ENCODE measurements around the gene HOPX.

Gene HOPX

GRCh38 chr4:56641494-56642051, 39.5 kb downstream of the HOPX start:
- TF ChIP-seq REST (IDR thresholded peaks at IDR 0.05; ENCODE audit: insufficient replicate concordance, low read depth), result no peak
- no peak overlapping the region for H3K4me3 ChIP-seq (replicated peaks; ENCODE audit: insufficient read depth, low read length)
- no peak for DNase-seq (ENCODE audit: low read depth in 1 of 2, low spot score in 1 of 2)
- no peak overlapping the region for H3K27ac ChIP-seq (replicated peaks)
- H3K27me3 ChIP-seq (ENCODE audit: insufficient read depth, poor library complexity, severe bottlenecking), result no peaks in the 10 kb centered on the region

- TF ChIP-seq REST (IDR thresholded peaks at IDR 0.05; ENCODE audit: insufficient replicate concordance, low read depth) (no peak), POLR2AphosphoS5 (IDR thresholded peaks at IDR 0.05; ENCODE audit: low read depth) (no peak), SPI1 (IDR thresholded peaks at IDR 0.05; ENCODE audit: borderline replicate concordance, low read depth) (no peak), GABPA (IDR thresholded peaks at IDR 0.05; ENCODE audit: low read depth) (no peak), CTCF (IDR thresholded peaks at IDR 0.05; ENCODE audit: insufficient read depth, low read length) (no peak)
- no peak overlapping the region for H3K4me3 ChIP-seq (replicated peaks; ENCODE audit: insufficient read depth, low read length)
- H3K27me3 ChIP-seq (ENCODE audit: insufficient read depth, poor library complexity, severe bottlenecking), result no peaks in the 10 kb centered on the region
- no peak overlapping the region for H3K27ac ChIP-seq (replicated peaks)
- no peak for DNase-seq (ENCODE audit: low read depth in 1 of 2, low spot score in 1 of 2)
Observed at GRCh38 chr4:56640621-56641493, 40.2 kb downstream of the HOPX start.

GRCh38 chr4:56637791-56638190, 43.3 kb downstream of the HOPX start:
- Histone ChIP-seq H3K27me3 (ENCODE audit: insufficient read depth, poor library complexity, severe bottlenecking) (no peaks in the 10 kb centered on the region), H3K4me3 (replicated peaks; ENCODE audit: insufficient read depth, low read length) (no peak overlapping the region), H3K27ac (replicated peaks) (no peak overlapping the region)
- no peak for DNase-seq (ENCODE audit: low read depth in 1 of 2, low spot score in 1 of 2)
- no peak for TF ChIP-seq REST (IDR thresholded peaks at IDR 0.05; ENCODE audit: insufficient replicate concordance, low read depth)
- no peak for TF ChIP-seq SPI1 (IDR thresholded peaks at IDR 0.05; ENCODE audit: borderline replicate concordance, low read depth)
- no peak for TF ChIP-seq POLR2AphosphoS5 (IDR thresholded peaks at IDR 0.05; ENCODE audit: low read depth)
- no peak for TF ChIP-seq GABPA (IDR thresholded peaks at IDR 0.05; ENCODE audit: low read depth)
- TF ChIP-seq CTCF (IDR thresholded peaks at IDR 0.05; ENCODE audit: insufficient read depth, low read length), result no peak

Measured in HL-60 (cell line).